HG02840 (cell line): ENCODE measurements around the gene GAREM2.

Source experiments
- ATAC-seq: cut with Tn5 transposase; IDR thresholded peaks from one replicate; pipeline ENCODE4 v1.9.1; 2021; ENCODE audit warnings: mild to moderate bottlenecking, moderate library complexity, moderate number of reproducible peaks; ENCODE audit not compliant: unreplicated experiment, low FRiP score

GAREM2 gene

GRCh38 chr2:26224095-26224494, 51.2 kb downstream of the GAREM2 start:
- ATAC-seq = no peak

GRCh38 chr2:26229595-26229994, 56.7 kb downstream of the GAREM2 start:
- ATAC-seq = no peak

- ATAC-seq = no peak
Observed at GRCh38 chr2:26230806-26231205, 57.9 kb downstream of the GAREM2 start.

GRCh38 chr2:26235089-26235488, 62.2 kb downstream of the GAREM2 start:
- no peak for ATAC-seq

GRCh38 chr2:26237868-26238267, 65.0 kb downstream of the GAREM2 start:
- ATAC-seq = no peak

GRCh38 chr2:26238311-26238958, 65.5 kb downstream of the GAREM2 start:
- no peak for ATAC-seq
